OCI-LY7 (cell line): Measurements from ENCODE around the gene RBM20.

Source experiments
- CTCF ChIP-seq: fragments of 200-600 bp; sonication (generic); conservative IDR thresholded peaks from 2 replicates; pipeline ENCODE4 v1.5.1; 2014; ENCODE audit warnings: mild to moderate bottlenecking, antibody characterized with exemption, low read length, moderate library complexity, mixed read lengths
- EZH2phosphoT487 ChIP-seq: fragments of 200-600 bp; sonication (generic); IDR thresholded peaks from 2 replicates; pipeline ENCODE4 v1.6.1; 2018; ENCODE audit warnings: low read depth, borderline replicate concordance, mild to moderate bottlenecking, mixed run types, antibody characterized with exemption, low read length, moderate library complexity, mixed read lengths

DNA sequence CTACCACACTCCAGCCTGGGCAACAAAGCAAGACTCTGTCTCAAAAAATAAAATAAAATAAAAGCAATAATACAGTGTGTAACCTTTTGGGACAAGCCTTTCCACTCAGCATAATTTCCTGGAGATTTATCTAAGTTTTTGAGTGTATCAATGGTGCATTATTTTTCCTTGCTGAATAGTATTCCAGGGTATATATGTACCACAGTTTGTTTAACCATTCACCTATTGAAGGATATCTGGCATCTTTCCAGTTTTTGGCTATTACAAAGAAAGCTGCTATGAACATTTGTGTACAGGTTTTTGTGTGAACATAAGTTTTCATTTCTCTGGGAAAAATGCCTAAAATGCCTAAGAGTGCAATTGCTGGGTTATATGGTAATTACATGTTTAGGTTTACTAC, 59.9 kb downstream of the RBM20 start:
- TF ChIP-seq CTCF, result no peak
- TF ChIP-seq EZH2phosphoT487, result no peak
